Panc1 (cell line): ENCODE measurements around the gene KLC1. TPM values are rescaled to one million over a fixed set of nuclear protein-coding genes. Genes with fewer than 3 reads are reported as not detected.

ENCODE experiments used
- ATAC-seq: fragments of 200-7000 bp; cut with Tn5 transposase; 2 replicates; pipeline ENCODE4 v1.9.1; 2020; ENCODE audit warnings: mild to moderate bottlenecking, moderate library complexity
- BruUV-seq: library from RNA; stranded (reverse); fragments of 400-500 nt; replicated peaks from 2 replicates; lab custom pipeline; 2021; lab: Mats Ljungman, UMichigan
- CTCF ChIA-PET: fragments of 300-600 bp; sonication (Branson Sonifier 250); formaldehyde crosslinking; loops from one replicate; lab custom pipeline; 2022; ENCODE audit warnings: antibody characterized with exemption; lab: Charles Lee
- POLR2A ChIA-PET: fragments of 300-600 bp; sonication (Branson Sonifier 250); formaldehyde crosslinking; loops from one replicate; lab custom pipeline; 2022; ENCODE audit warnings: antibody characterized with exemption; lab: Charles Lee
- DNase-seq: peaks from one replicate; pipeline ENCODE4 v3.0.0-alpha.2; 2010; ENCODE audit warnings: low read depth, low spot score
- H3K27ac ChIP-seq: 2 replicates; pipeline ENCODE4 v1.5.1; 2011; ENCODE audit warnings: mild to moderate bottlenecking, low read length, inconsistent platforms
- H3K27me3 ChIP-seq: fragments of 200-500 bp; sonication (Bioruptor generic); 2 replicates; pipeline ENCODE4 v1.6.0; 2014; ENCODE audit warnings: low read length, inconsistent platforms; ENCODE audit not compliant: control insufficient read depth, insufficient read depth
- H3K36me3 ChIP-seq: fragments of 200-500 bp; sonication (Bioruptor generic); 2 replicates; pipeline ENCODE4 v1.5.1; 2014; ENCODE audit warnings: inconsistent platforms, mild to moderate bottlenecking, low read length, moderate library complexity; ENCODE audit not compliant: control insufficient read depth, insufficient read depth
- H3K4me1 ChIP-seq: 2 replicates; pipeline ENCODE4 v1.5.1; 2011; ENCODE audit warnings: inconsistent platforms, mild to moderate bottlenecking, low read length, moderate library complexity; ENCODE audit not compliant: control insufficient read depth, insufficient read depth
- H3K4me3 ChIP-seq, 2 experiments: 2 replicates each; pipeline ENCODE4 v1.5.1; 2011 to 2012; ENCODE audit warnings: low read depth in 2 of 2, low read length in 2 of 2, mild to moderate bottlenecking in 2 of 2, inconsistent platforms in 1 of 2, moderate library complexity in 1 of 2
- H3K9me3 ChIP-seq: fragments of 200-500 bp; sonication (Bioruptor generic); 2 replicates; pipeline ENCODE4 v1.5.1; 2014; ENCODE audit warnings: low read depth, mild to moderate bottlenecking, inconsistent platforms, low read length, moderate library complexity; ENCODE audit not compliant: control insufficient read depth, insufficient read depth
- POLR2AphosphoS5 ChIP-seq: IDR thresholded peaks from 2 replicates; pipeline ENCODE4 v1.6.1; 2012; ENCODE audit warnings: mild to moderate bottlenecking, low read depth, low read length, moderate library complexity
- SIN3A ChIP-seq: IDR thresholded peaks from 2 replicates; pipeline ENCODE4 v1.6.1; 2012; ENCODE audit warnings: low read depth, mild to moderate bottlenecking, low read length, moderate library complexity, borderline replicate concordance; ENCODE audit not compliant: insufficient read depth
- TCF7L2 ChIP-seq: IDR thresholded peaks from 2 replicates; pipeline ENCODE4 v1.6.1; 2011; ENCODE audit warnings: mild to moderate bottlenecking, low read depth, low read length, inconsistent platforms
- in situ Hi-C: cut with HindIII; loops from 2 replicates; pipeline ENCODE4 v1.10.0; 2016; ENCODE audit warnings: low sequenced_read_pairs, low pct_unique_long_range_greater_than_20kb
- intact Hi-C: fragments of 100-400 bp; cut with micrococcal nuclease; formaldehyde crosslinking; loops from one replicate; pipeline ENCODE4 v1.10.0; 2022; ENCODE audit not compliant: unreplicated experiment
- total RNA-seq: library from RNA; stranded (reverse); gene quantifications from one replicate; pipeline ENCODE4 v1.2.1, GENCODE V29; 2021; ENCODE audit not compliant: unreplicated experiment
- TF ChIP-seq, protein P1 (sequence below): fragments of 450-650 bp; IDR thresholded peaks from 2 replicates; pipeline ENCODE4 v1.5.1; 2017; ENCODE audit warnings: mild to moderate bottlenecking
- TF ChIP-seq, protein P2 (sequence below), 2 experiments: IDR thresholded peaks; 2 replicates each; pipeline ENCODE4 v1.6.1; 2011 to 2012; ENCODE audit warnings: low read depth in 2 of 2, control low read depth in 1 of 2, low read length in 1 of 2, mild to moderate bottlenecking in 1 of 2, moderate library complexity in 1 of 2; ENCODE audit not compliant: insufficient read depth in 1 of 2

Gene KLC1
- total RNA-seq, 1 experiment from 2014 or later, result 98.0 TPM

DNA sequence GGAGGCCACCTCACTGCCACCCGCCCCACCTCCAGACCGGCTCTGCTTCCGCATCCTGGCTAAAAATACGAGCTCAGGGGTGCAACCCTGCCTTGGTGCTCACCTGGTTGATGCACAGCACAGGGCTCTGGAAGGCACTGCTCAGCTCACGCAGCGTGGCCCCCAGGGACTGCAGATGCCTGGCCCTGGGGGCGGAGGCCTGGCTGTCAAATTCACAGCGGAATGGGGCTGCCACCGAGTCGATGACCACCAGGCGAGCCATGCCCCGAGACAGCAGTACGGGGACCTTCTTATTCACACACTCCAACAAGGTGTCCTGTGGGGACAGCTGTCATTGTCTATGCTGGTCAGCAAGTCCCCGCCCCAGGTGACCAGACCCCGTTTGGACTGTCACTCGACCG lies 70.2 kb downstream of the KLC1 start:
- no TSS peak for BruUV-seq
- intact Hi-C loops (no loop called here), in situ Hi-C loops (no loop called here)
- no peak overlapping the region for H3K4me3 ChIP-seq
- ChIA-PET POLR2A (interaction anchor here (0.6 kb wide), 1 partner anchor 124 kb away, joined by 8 read pairs; no protein-coding TSS in a partner anchor), CTCF (interaction anchor here (0.5 kb wide), 1 partner anchor 630 kb away, joined by 6 read pairs; no protein-coding TSS in a partner anchor)
- no peak for TF ChIP-seq SIN3A
- TF ChIP-seq, protein P1, sequence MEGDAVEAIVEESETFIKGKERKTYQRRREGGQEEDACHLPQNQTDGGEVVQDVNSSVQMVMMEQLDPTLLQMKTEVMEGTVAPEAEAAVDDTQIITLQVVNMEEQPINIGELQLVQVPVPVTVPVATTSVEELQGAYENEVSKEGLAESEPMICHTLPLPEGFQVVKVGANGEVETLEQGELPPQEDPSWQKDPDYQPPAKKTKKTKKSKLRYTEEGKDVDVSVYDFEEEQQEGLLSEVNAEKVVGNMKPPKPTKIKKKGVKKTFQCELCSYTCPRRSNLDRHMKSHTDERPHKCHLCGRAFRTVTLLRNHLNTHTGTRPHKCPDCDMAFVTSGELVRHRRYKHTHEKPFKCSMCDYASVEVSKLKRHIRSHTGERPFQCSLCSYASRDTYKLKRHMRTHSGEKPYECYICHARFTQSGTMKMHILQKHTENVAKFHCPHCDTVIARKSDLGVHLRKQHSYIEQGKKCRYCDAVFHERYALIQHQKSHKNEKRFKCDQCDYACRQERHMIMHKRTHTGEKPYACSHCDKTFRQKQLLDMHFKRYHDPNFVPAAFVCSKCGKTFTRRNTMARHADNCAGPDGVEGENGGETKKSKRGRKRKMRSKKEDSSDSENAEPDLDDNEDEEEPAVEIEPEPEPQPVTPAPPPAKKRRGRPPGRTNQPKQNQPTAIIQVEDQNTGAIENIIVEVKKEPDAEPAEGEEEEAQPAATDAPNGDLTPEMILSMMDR, result no peak
- no peak for TF ChIP-seq TCF7L2
- DNase-seq (no peak), ATAC-seq (no peak)
- peaks cover 38% of the 10 kb centered on the region for H3K4me1 ChIP-seq
- no peaks in the 10 kb centered on the region for H3K27me3 ChIP-seq
- H3K9me3 ChIP-seq, result no peaks in the 10 kb centered on the region
- no peak overlapping the region for H3K27ac ChIP-seq
- H3K36me3 ChIP-seq, result peaks cover 2% of the 10 kb centered on the region; the same call in 1 of the 2 replicates

DNA sequence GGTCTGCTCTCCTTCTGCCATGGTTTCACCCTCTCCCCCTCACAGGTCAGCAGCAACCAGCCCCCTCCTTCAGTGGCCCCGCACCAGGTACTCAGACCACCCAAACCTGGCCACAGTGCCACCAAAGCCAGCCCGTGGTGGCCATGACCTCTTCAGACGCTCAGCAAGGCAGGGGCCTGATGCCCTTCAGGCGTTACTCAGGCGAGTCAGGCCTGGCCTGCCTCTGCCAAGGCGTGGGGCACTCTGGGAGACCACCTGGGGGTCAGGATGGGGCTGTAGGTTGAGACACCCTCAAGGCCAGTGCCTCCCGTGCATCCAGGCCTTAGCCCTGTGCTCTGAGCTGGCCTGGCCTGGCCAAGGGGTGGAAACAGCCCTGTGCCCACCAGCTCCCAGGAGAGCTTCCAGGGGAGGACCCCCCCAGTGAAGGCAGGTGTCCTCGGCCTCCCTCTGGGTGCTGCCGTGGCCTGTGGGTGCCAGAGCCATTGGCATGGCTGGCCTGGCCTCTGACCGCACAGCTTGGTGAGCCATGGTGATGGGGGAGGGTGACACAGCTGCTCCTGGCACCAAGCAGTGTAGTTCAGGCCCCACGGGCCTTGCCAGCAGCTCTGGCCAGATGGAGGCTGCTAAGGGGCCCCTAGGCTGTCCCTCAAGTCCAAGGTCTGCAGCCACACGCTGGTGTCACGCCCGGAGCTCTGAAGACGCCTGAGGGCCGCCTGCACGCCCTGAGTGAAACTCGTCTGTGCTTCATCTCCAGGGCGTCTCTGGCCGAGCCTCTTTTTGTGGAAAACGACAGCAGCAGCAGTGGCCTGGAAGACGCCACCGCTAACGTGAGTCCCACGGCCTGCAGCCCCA lies 71.1 kb downstream of the KLC1 start:
- no TSS peak for BruUV-seq
- DNase-seq (no peak), ATAC-seq (peak; percentile 4; the same call in 1 of the 2 replicates)
- intact Hi-C loops, result no loop called here
- Histone ChIP-seq H3K36me3 (no peaks in the 10 kb centered on the region), H3K27ac (no peak overlapping the region), H3K9me3 (no peaks in the 10 kb centered on the region), H3K4me3 (no peak overlapping the region), H3K4me1 (peaks cover 38% of the 10 kb centered on the region), H3K27me3 (no peaks in the 10 kb centered on the region)
- ChIA-PET POLR2A (no interaction called here), CTCF (no interaction called here)
- in situ Hi-C loops, result no loop called here
- TF ChIP-seq POLR2AphosphoS5 (no peak), TCF7L2 (no peak), SIN3A (no peak)
- TF ChIP-seq, protein P2, sequence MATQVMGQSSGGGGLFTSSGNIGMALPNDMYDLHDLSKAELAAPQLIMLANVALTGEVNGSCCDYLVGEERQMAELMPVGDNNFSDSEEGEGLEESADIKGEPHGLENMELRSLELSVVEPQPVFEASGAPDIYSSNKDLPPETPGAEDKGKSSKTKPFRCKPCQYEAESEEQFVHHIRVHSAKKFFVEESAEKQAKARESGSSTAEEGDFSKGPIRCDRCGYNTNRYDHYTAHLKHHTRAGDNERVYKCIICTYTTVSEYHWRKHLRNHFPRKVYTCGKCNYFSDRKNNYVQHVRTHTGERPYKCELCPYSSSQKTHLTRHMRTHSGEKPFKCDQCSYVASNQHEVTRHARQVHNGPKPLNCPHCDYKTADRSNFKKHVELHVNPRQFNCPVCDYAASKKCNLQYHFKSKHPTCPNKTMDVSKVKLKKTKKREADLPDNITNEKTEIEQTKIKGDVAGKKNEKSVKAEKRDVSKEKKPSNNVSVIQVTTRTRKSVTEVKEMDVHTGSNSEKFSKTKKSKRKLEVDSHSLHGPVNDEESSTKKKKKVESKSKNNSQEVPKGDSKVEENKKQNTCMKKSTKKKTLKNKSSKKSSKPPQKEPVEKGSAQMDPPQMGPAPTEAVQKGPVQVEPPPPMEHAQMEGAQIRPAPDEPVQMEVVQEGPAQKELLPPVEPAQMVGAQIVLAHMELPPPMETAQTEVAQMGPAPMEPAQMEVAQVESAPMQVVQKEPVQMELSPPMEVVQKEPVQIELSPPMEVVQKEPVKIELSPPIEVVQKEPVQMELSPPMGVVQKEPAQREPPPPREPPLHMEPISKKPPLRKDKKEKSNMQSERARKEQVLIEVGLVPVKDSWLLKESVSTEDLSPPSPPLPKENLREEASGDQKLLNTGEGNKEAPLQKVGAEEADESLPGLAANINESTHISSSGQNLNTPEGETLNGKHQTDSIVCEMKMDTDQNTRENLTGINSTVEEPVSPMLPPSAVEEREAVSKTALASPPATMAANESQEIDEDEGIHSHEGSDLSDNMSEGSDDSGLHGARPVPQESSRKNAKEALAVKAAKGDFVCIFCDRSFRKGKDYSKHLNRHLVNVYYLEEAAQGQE (IDR thresholded peaks at IDR 0.05; ENCODE audit: insufficient read depth in 1 of 2, low read depth in 2 of 2, low read length in 1 of 2), result no peak
- TF ChIP-seq, protein P1, result no peak
